SJCRH30 (cell line): ENCODE measurements around the gene PPP1R7. TPM values are rescaled to one million over a fixed set of nuclear protein-coding genes. Genes with fewer than 3 reads are reported as not detected.

Experiments used
- DNase-seq, 2 experiments: peaks; one replicate each; pipeline ENCODE4 v3.0.0-alpha.2; 2015 to 2020
- H3K27ac ChIP-seq: fragments of 250-450 bp; sonication (Bioruptor Pico); 2 replicates; pipeline ENCODE4 v1.5.1; 2020; ENCODE audit warnings: mild to moderate bottlenecking, moderate library complexity
- H3K27me3 ChIP-seq: fragments of 250-450 bp; sonication (Bioruptor Pico); 2 replicates; pipeline ENCODE4 v1.5.1; 2020; ENCODE audit warnings: mild to moderate bottlenecking, moderate library complexity
- H3K36me3 ChIP-seq: fragments of 250-450 bp; sonication (Bioruptor Pico); 2 replicates; pipeline ENCODE4 v1.5.1; 2020; ENCODE audit warnings: mild to moderate bottlenecking, moderate library complexity
- H3K4me1 ChIP-seq: fragments of 250-450 bp; sonication (Bioruptor Pico); 2 replicates; pipeline ENCODE4 v1.5.1; 2020; ENCODE audit warnings: mild to moderate bottlenecking, moderate library complexity
- H3K4me3 ChIP-seq: fragments of 250-450 bp; sonication (Bioruptor Pico); 2 replicates; pipeline ENCODE4 v1.5.1; 2020; ENCODE audit warnings: mild to moderate bottlenecking, moderate library complexity
- H3K9me3 ChIP-seq: fragments of 250-450 bp; sonication (Bioruptor Pico); replicated peaks from 2 replicates; pipeline ENCODE4 v1.5.1; 2020; ENCODE audit warnings: mild to moderate bottlenecking, moderate library complexity
- total RNA-seq: library from RNA; depleted of rRNA; stranded (reverse); fragments of >200 nt; shearing (Covaris generic); gene quantifications from 2 replicates; pipeline ENCODE4 v1.2.3, GENCODE V29; 2014

PPP1R7 gene
- total RNA-seq, 1 experiment from 2014 or later = 78.6 TPM

GRCh38 chr2:241208058-241208457, 57.8 kb downstream of the PPP1R7 start:
- Histone ChIP-seq H3K27ac (no peak overlapping the region), H3K36me3 (no peaks in the 10 kb centered on the region), H3K4me1 (no peaks in the 10 kb centered on the region), H3K27me3 (no peaks in the 10 kb centered on the region), H3K4me3 (no peak overlapping the region), H3K9me3 (no peaks in the 10 kb centered on the region)
- no peak for DNase-seq

- DNase-seq = no peak
- Histone ChIP-seq H3K27me3 (0 out of 2 replicates have a peak, but pooled peaks cover 7% of the 10 kb centered on the region), H3K9me3 (no peaks in the 10 kb centered on the region), H3K4me1 (no peaks in the 10 kb centered on the region), H3K36me3 (no peaks in the 10 kb centered on the region), H3K4me3 (no peak overlapping the region), H3K27ac (no peak overlapping the region)
Observed at GRCh38 chr2:241209271-241209670, 59.0 kb downstream of the PPP1R7 start.

GRCh38 chr2:241211276-241211675, 61.0 kb downstream of the PPP1R7 start:
- no peak for DNase-seq
- no peak overlapping the region for H3K4me3 ChIP-seq
- H3K4me1 ChIP-seq = peaks cover 5% of the 10 kb centered on the region; the same call in 1 of the 2 replicates
- H3K9me3 ChIP-seq = no peaks in the 10 kb centered on the region
- 0 out of 2 replicates have a peak, but pooled peaks cover 7% of the 10 kb centered on the region for H3K27me3 ChIP-seq
- no peak overlapping the region for H3K27ac ChIP-seq
- no peaks in the 10 kb centered on the region for H3K36me3 ChIP-seq

GRCh38 chr2:241213041-241213440, 62.8 kb downstream of the PPP1R7 start:
- H3K9me3 ChIP-seq = no peaks in the 10 kb centered on the region
- no peaks in the 10 kb centered on the region for H3K36me3 ChIP-seq
- no peak overlapping the region for H3K4me3 ChIP-seq
- peaks cover 12% of the 10 kb centered on the region; the same call in 1 of the 2 replicates for H3K4me1 ChIP-seq
- no peak overlapping the region for H3K27ac ChIP-seq
- 0 out of 2 replicates have a peak, but pooled peaks cover 7% of the 10 kb centered on the region for H3K27me3 ChIP-seq
- DNase-seq = no peak

- Histone ChIP-seq H3K27me3 (0 out of 2 replicates have a peak, but pooled peaks cover 7% of the 10 kb centered on the region), H3K4me3 (no peak overlapping the region), H3K36me3 (no peaks in the 10 kb centered on the region), H3K9me3 (no peaks in the 10 kb centered on the region), H3K27ac (no peak overlapping the region), H3K4me1 (peaks cover 12% of the 10 kb centered on the region; the same call in 1 of the 2 replicates)
- DNase-seq = no peak
Observed at GRCh38 chr2:241213567-241213966, 63.3 kb downstream of the PPP1R7 start.

GRCh38 chr2:241214209-241214608, 63.9 kb downstream of the PPP1R7 start:
- no peak for DNase-seq
- Histone ChIP-seq H3K27me3 (0 out of 2 replicates have a peak, but pooled peaks cover 7% of the 10 kb centered on the region), H3K36me3 (no peaks in the 10 kb centered on the region), H3K4me3 (no peak overlapping the region), H3K9me3 (no peaks in the 10 kb centered on the region), H3K27ac (no peak overlapping the region), H3K4me1 (peaks cover 12% of the 10 kb centered on the region; the same call in 1 of the 2 replicates)

GRCh38 chr2:241214766-241215165, 64.5 kb downstream of the PPP1R7 start:
- DNase-seq = no peak

GRCh38 chr2:241215421-241215820, 65.2 kb downstream of the PPP1R7 start:
- DNase-seq = no peak
- H3K36me3 ChIP-seq = no peaks in the 10 kb centered on the region
- H3K4me3 ChIP-seq = no peak overlapping the region
- peaks cover 12% of the 10 kb centered on the region; the same call in 1 of the 2 replicates for H3K4me1 ChIP-seq
- H3K9me3 ChIP-seq = 0 out of 2 replicates have a peak, but pooled peaks cover 4% of the 10 kb centered on the region
- H3K27me3 ChIP-seq = 0 out of 2 replicates have a peak, but pooled peaks cover 7% of the 10 kb centered on the region
- no peak overlapping the region for H3K27ac ChIP-seq

More at GRCh38 chr2:241214766-241215165, 64.5 kb downstream of the PPP1R7 start:
- 0 out of 2 replicates have a peak, but pooled peaks cover 7% of the 10 kb centered on the region for H3K27me3 ChIP-seq
- H3K27ac ChIP-seq = no peak overlapping the region
- H3K4me3 ChIP-seq = no peak overlapping the region
- H3K4me1 ChIP-seq = peaks cover 12% of the 10 kb centered on the region; the same call in 1 of the 2 replicates
- 0 out of 2 replicates have a peak, but pooled peaks cover under 1% of the 10 kb centered on the region for H3K9me3 ChIP-seq
- H3K36me3 ChIP-seq = no peaks in the 10 kb centered on the region

- no peaks in the 10 kb centered on the region for H3K36me3 ChIP-seq
- 0 out of 2 replicates have a peak overlapping the region, but pooled peaks have one; percentile 2 for H3K4me3 ChIP-seq
- H3K27me3 ChIP-seq = 0 out of 2 replicates have a peak, but pooled peaks cover 7% of the 10 kb centered on the region
- peaks cover 12% of the 10 kb centered on the region; the same call in 1 of the 2 replicates for H3K4me1 ChIP-seq
- 0 out of 2 replicates have a peak, but pooled peaks cover 4% of the 10 kb centered on the region for H3K9me3 ChIP-seq
- DNase-seq = peak; percentile 45 to 71
- no peak overlapping the region for H3K27ac ChIP-seq
Observed at GRCh38 chr2:241216211-241216761, 66.0 kb downstream of the PPP1R7 start.

- H3K27ac ChIP-seq = no peak overlapping the region
- H3K36me3 ChIP-seq = no peaks in the 10 kb centered on the region
- H3K4me3 ChIP-seq = peak overlapping the region; percentile 19; the same call in 1 of the 2 replicates
- peak; percentile 37 to 41 for DNase-seq
- H3K4me1 ChIP-seq = peaks cover 12% of the 10 kb centered on the region; the same call in 1 of the 2 replicates
- 0 out of 2 replicates have a peak, but pooled peaks cover 7% of the 10 kb centered on the region for H3K27me3 ChIP-seq
- 0 out of 2 replicates have a peak, but pooled peaks cover 4% of the 10 kb centered on the region for H3K9me3 ChIP-seq
Observed at GRCh38 chr2:241217320-241218031, 67.2 kb downstream of the PPP1R7 start.

GRCh38 chr2:241218131-241219029, 68.1 kb downstream of the PPP1R7 start:
- Histone ChIP-seq H3K27me3 (0 out of 2 replicates have a peak, but pooled peaks cover 7% of the 10 kb centered on the region), H3K27ac (no peak overlapping the region), H3K4me1 (peaks cover 12% of the 10 kb centered on the region; the same call in 1 of the 2 replicates), H3K4me3 (peak overlapping the region; percentile 62), H3K36me3 (no peaks in the 10 kb centered on the region), H3K9me3 (0 out of 2 replicates have a peak, but pooled peaks cover 4% of the 10 kb centered on the region)
- peak; percentile 60 to 63 for DNase-seq

GRCh38 chr2:241219030-241219382, 68.7 kb downstream of the PPP1R7 start:
- no peak for DNase-seq
- H3K4me3 ChIP-seq = peak overlapping the region; percentile 62
- no peak overlapping the region for H3K27ac ChIP-seq
- no peaks in the 10 kb centered on the region for H3K36me3 ChIP-seq
- H3K4me1 ChIP-seq = peaks cover 16% of the 10 kb centered on the region; the same call in 1 of the 2 replicates
- H3K27me3 ChIP-seq = 0 out of 2 replicates have a peak, but pooled peaks cover 1% of the 10 kb centered on the region
- H3K9me3 ChIP-seq = 0 out of 2 replicates have a peak, but pooled peaks cover 4% of the 10 kb centered on the region

- Histone ChIP-seq H3K9me3 (0 out of 2 replicates have a peak, but pooled peaks cover 4% of the 10 kb centered on the region), H3K4me1 (peaks cover 16% of the 10 kb centered on the region; the same call in 1 of the 2 replicates), H3K27me3 (no peaks in the 10 kb centered on the region), H3K27ac (no peak overlapping the region), H3K4me3 (no peak overlapping the region), H3K36me3 (no peaks in the 10 kb centered on the region)
- no peak for DNase-seq
Observed at GRCh38 chr2:241219856-241220356, 69.6 kb downstream of the PPP1R7 start.
